Activated CD8-positive, alpha-beta T cell treated with anti-CD3 and anti-CD28 coated beads, Interleukin-2, amount 10 ng/mL, durations not matched to agents 7 days and 5 days (primary cell): ENCODE results near the gene AATK. TPM values are rescaled to one million over a fixed set of nuclear protein-coding genes. Genes with fewer than 3 reads are reported as not detected.
"Not testable (repeated sequence)": the region's sequence is repeated elsewhere in the genome, so short reads cannot be mapped to it uniquely, and the experiment has no call there.

ENCODE experiments used
- ATAC-seq: fragments of 150-1000 bp; cut with Tn5 transposase; one replicate; pipeline ENCODE4 v1.10.0; 2021; ENCODE audit warnings: moderate library complexity
- CTCF ChIA-PET: fragments of 350-600 bp; sonication (Branson Sonifier 250); formaldehyde crosslinking; loops from one replicate; lab custom pipeline; 2021; ENCODE audit warnings: antibody characterized with exemption; lab: Charles Lee
- POLR2A ChIA-PET: fragments of 350-600 bp; sonication (Branson Sonifier 250); formaldehyde crosslinking; loops from one replicate; lab custom pipeline; 2021; ENCODE audit warnings: antibody characterized with exemption; lab: Charles Lee
- DNase-seq: peaks from one replicate; pipeline ENCODE4 v3.0.0-alpha.2; 2020
- H3K27ac Mint-ChIP-seq: one replicate; pipeline ENCODE4 v1.8.0; 2021; ENCODE audit warnings: mild to moderate bottlenecking, mixed read lengths
- H3K27me3 Mint-ChIP-seq: one replicate; pipeline ENCODE4 v1.8.0; 2021; ENCODE audit warnings: low read depth, mixed read lengths
- H3K36me3 Mint-ChIP-seq: one replicate; pipeline ENCODE4 v1.8.0; 2021; ENCODE audit warnings: low read depth, mixed read lengths
- H3K4me1 Mint-ChIP-seq: one replicate; pipeline ENCODE4 v1.8.0; 2021; ENCODE audit warnings: low read depth, mixed read lengths
- H3K4me3 Mint-ChIP-seq: one replicate; pipeline ENCODE4 v1.8.0; 2021; ENCODE audit warnings: mild to moderate bottlenecking, mixed read lengths
- H3K9me3 Mint-ChIP-seq: one replicate; pipeline ENCODE4 v1.8.0; 2022; ENCODE audit warnings: mixed read lengths; ENCODE audit not compliant: insufficient read depth
- total RNA-seq, 2 experiments: library from RNA; stranded (reverse); gene quantifications; one replicate each; pipeline ENCODE4 v1.2.3, GENCODE V29; 2021

The AATK gene
- total RNA-seq, 2 experiments from 2014 or later = 0.71 to 1.1 TPM

- Mint-ChIP-seq H3K36me3 (no peaks in the 10 kb centered on the region), H3K4me1 (peaks cover 6% of the 10 kb centered on the region), H3K27me3 (no peaks in the 10 kb centered on the region), H3K9me3 (no peaks in the 10 kb centered on the region), H3K4me3 (no peak overlapping the region), H3K27ac (no peak overlapping the region)
- no peak for ATAC-seq
- DNase-seq = no peak
- ChIA-PET POLR2A (no interaction called here), CTCF (interaction anchor here (1.4 kb wide), 1 partner anchor 13 kb away, joined by 5 read pairs; no protein-coding TSS in a partner anchor)
Observed at GRCh38 chr17:81084680-81085419, 81.2 kb downstream of the AATK start.

DNA sequence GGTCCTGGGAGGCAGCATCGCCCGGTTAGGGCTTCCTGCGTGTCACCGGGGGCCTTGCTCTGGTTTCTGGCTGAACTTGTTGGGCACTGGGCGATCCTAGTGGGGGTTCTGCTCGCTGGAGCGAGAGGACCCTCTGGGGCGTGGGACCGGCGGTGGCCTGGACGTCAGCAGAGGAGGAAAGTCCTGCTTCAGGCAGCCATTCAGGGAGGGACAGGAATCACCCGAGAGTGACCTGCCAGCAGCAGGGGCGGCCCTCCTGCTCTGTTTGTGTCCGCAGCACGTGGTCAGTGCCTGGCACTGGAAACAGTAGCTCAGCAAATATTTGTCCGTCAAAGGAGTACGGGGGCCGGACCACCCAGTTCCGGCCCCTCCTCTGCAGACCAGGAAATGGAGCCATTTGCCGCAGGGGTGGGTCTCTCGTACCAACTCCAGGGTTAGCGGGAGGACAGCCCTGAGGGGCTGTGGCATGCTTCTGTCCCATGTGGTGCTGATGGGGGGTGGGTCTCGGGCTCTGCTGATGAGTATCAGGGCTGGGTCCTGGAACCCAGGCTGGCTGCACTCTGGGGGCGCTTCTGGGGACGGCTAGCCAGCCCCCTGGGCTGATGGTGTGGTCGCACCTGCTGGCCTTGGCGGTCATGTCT is 82.8 kb downstream of the AATK start:
- no peaks in the 10 kb centered on the region for H3K36me3 Mint-ChIP-seq
- no peaks in the 10 kb centered on the region for H3K27me3 Mint-ChIP-seq
- H3K9me3 Mint-ChIP-seq = no peaks in the 10 kb centered on the region
- no peak overlapping the region for H3K27ac Mint-ChIP-seq
- DNase-seq (no peak), ATAC-seq (no peak)
- no peak overlapping the region for H3K4me3 Mint-ChIP-seq
- POLR2A ChIA-PET = interaction anchor here (0.6 kb wide), 1 partner anchor 159 kb away, joined by 3 read pairs; no protein-coding TSS in a partner anchor
- CTCF ChIA-PET = no interaction called here
- peaks cover 6% of the 10 kb centered on the region for H3K4me1 Mint-ChIP-seq

- Mint-ChIP-seq H3K27ac (no peak overlapping the region), H3K36me3 (no peaks in the 10 kb centered on the region), H3K27me3 (no peaks in the 10 kb centered on the region), H3K9me3 (no peaks in the 10 kb centered on the region), H3K4me3 (no peak overlapping the region), H3K4me1 (peaks cover 6% of the 10 kb centered on the region)
- ChIA-PET CTCF (no interaction called here), POLR2A (no interaction called here)
- ATAC-seq (no peak), DNase-seq (no peak)
Observed at GRCh38 chr17:81082177-81083073, 83.6 kb downstream of the AATK start.

DNA sequence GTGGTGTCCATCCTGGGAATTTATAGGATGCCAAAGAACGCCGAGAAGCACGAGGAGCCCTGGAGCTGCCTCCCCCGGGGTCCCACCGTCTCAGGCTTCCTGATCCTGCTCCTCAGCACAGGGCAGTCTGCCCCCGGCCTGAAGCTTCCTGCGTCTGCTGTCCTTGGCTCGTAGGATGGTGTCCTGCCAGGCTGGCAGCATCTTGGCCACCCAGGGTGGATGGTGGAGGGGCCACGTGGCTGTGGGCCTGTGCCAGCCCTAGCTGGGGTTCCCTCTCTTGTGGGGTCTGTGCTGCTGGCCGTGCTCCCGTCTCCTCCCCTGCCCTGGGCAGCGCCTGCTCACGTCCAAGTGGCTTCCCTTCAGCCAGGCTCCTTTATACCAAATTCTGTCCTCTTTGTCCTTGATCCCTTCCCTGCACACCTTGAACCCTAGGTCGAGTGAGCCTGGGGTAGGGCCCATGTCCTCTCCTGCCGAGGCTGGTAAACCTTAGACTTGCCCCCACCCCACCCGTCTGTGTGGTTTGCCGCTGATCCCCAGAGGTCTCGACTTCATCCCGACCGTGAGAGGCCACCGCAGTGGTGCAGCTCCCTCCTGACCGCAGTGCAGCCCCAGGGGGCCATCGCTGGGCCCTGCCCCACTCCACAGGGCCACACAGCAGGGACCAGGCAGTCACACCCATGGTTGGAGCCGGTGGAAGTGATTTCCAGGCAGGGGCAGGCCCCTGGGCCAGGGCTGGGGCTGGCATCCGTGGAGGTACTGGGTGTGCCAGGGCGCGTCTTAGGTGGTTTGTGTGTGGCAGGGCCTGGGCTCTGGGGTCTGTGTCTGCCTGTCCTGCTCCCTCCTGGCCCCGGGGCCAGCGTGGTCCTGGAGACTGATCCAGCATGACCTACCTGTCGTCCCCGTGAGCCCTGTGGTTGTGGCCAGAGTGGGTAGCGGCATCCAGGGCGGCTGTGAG is 84.5 kb downstream of the AATK start:
- H3K9me3 Mint-ChIP-seq = no peaks in the 10 kb centered on the region
- no peaks in the 10 kb centered on the region for H3K4me1 Mint-ChIP-seq
- no peak overlapping the region for H3K4me3 Mint-ChIP-seq
- ATAC-seq (no peak), DNase-seq (no peak)
- no peaks in the 10 kb centered on the region for H3K27me3 Mint-ChIP-seq
- CTCF ChIA-PET = no interaction called here
- POLR2A ChIA-PET = no interaction called here
- H3K36me3 Mint-ChIP-seq = no peaks in the 10 kb centered on the region
- no peak overlapping the region for H3K27ac Mint-ChIP-seq

GRCh38 chr17:81080019-81080418 is 86.0 kb downstream of the AATK start:
- CTCF ChIA-PET = no interaction called here
- H3K9me3 Mint-ChIP-seq = no peaks in the 10 kb centered on the region
- H3K4me3 Mint-ChIP-seq = no peak overlapping the region
- no peak overlapping the region for H3K27ac Mint-ChIP-seq
- no peaks in the 10 kb centered on the region for H3K36me3 Mint-ChIP-seq
- no peaks in the 10 kb centered on the region for H3K27me3 Mint-ChIP-seq
- H3K4me1 Mint-ChIP-seq = no peaks in the 10 kb centered on the region
- POLR2A ChIA-PET = no interaction called here
- no peak for DNase-seq
- no peak for ATAC-seq

DNA sequence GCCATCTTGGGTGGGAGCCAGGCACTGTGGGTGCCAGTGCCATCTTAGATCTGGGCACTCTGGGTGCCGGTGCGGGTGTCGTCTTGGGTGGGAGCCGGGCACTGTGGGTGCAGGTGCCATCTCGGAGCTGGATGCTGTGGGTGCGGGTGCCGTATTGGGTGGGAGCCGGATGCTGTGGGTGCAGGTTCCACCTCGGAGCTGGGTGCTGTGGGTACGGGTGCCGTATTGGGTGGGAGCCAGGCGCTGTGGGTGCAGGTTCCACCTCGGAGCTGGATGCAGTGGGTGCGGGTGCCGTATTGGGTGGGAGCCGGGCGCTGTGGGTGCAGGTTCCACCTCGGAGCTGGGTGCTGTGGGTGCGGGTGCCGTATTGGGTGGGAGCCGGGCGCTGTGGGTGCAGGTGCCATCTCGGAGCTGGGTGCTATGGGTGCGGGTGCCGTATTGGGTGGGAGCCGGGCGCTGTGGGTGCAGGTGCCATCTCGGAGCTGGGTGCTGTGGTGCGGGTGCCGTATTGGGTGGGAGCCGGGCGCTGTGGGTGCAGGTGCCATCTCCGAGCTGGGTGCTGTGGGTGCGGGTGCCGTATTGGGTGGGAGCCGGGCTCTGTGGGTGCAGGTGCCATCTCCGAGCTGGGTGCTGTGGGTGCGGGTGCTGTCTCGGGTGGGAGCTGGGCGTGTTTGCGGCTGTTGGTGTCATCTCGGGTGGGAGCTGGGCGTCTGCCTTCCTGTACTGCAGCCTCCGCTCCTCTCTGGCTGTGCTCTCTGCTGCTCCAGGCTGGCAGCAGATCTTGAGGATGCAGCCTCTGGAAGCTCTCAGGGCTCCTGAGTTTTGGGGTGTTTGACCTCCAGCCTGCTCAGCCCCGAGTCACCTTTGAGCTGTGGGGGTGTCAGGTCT is 87.8 kb downstream of the AATK start:
- H3K36me3 Mint-ChIP-seq, H3K27ac Mint-ChIP-seq, H3K9me3 Mint-ChIP-seq, H3K4me1 Mint-ChIP-seq, H3K27me3 Mint-ChIP-seq, ATAC-seq, DNase-seq, H3K4me3 Mint-ChIP-seq, CTCF ChIA-PET: not testable (repeated sequence)
- POLR2A ChIA-PET = interaction anchor here (0.9 kb wide), 1 partner anchor 9 kb away, joined by 3 read pairs; no protein-coding TSS in a partner anchor

GRCh38 chr17:81076141-81076679 is 89.8 kb downstream of the AATK start:
- ATAC-seq (no peak), DNase-seq (no peak)
- POLR2A ChIA-PET = no interaction called here
- Mint-ChIP-seq H3K27me3 (no peaks in the 10 kb centered on the region), H3K9me3 (no peaks in the 10 kb centered on the region), H3K4me3 (no peak overlapping the region), H3K4me1 (no peaks in the 10 kb centered on the region), H3K27ac (no peak overlapping the region), H3K36me3 (no peaks in the 10 kb centered on the region)
- CTCF ChIA-PET = interaction anchor here (0.7 kb wide), 1 partner anchor 40 kb away, joined by 3 read pairs; no protein-coding TSS in a partner anchor

- Mint-ChIP-seq H3K27me3 (no peaks in the 10 kb centered on the region), H3K4me1 (no peaks in the 10 kb centered on the region), H3K4me3 (no peak overlapping the region), H3K9me3 (no peaks in the 10 kb centered on the region), H3K27ac (no peak overlapping the region), H3K36me3 (no peaks in the 10 kb centered on the region)
- DNase-seq = no peak
- no peak for ATAC-seq
- ChIA-PET POLR2A (no interaction called here), CTCF (no interaction called here)
Observed at GRCh38 chr17:81075307-81075706, 90.7 kb downstream of the AATK start.

- ATAC-seq = no peak
- Mint-ChIP-seq H3K9me3 (no peaks in the 10 kb centered on the region), H3K4me1 (no peaks in the 10 kb centered on the region), H3K27me3 (no peaks in the 10 kb centered on the region), H3K4me3 (no peak overlapping the region), H3K27ac (no peak overlapping the region), H3K36me3 (no peaks in the 10 kb centered on the region)
- ChIA-PET POLR2A (no interaction called here), CTCF (no interaction called here)
- no peak for DNase-seq
Observed at GRCh38 chr17:81074875-81075274, 91.1 kb downstream of the AATK start.
